HCT116 (cell line): ENCODE results near the gene CEP290. TPM values are rescaled to one million over a fixed set of nuclear protein-coding genes. Genes with fewer than 3 reads are reported as not detected.

Source experiments
- ATAC-seq: fragments of 200-7000 bp; cut with Tn5 transposase; 2 replicates; pipeline ENCODE4 v1.9.1; 2020; ENCODE audit warnings: mild to moderate bottlenecking, moderate library complexity
- BruUV-seq: library from RNA; stranded (reverse); fragments of 400-500 nt; replicated peaks from 2 replicates; lab custom pipeline; 2021; lab: Mats Ljungman, UMichigan
- CTCF ChIA-PET: fragments of 300-600 bp; sonication (Branson Sonifier 250); formaldehyde crosslinking; loops from one replicate; lab custom pipeline; 2021; ENCODE audit warnings: antibody characterized with exemption; lab: Charles Lee
- POLR2A ChIA-PET: fragments of 300-600, 350-600 bp; sonication (Branson Sonifier 250); formaldehyde crosslinking; loops from one replicate; lab custom pipeline; 2021; ENCODE audit warnings: antibody characterized with exemption; lab: Charles Lee
- RAD21 ChIA-PET, 2 experiments: fragments of 300-600 bp; sonication (Branson Sonifier 250); formaldehyde crosslinking; loops; one replicate each; lab custom pipeline; 2023; ENCODE audit warnings: low total read pairs in 2 of 2; ENCODE audit not compliant: uncharacterized antibody in 2 of 2, unreplicated experiment in 2 of 2, low non-redundant PET in 1 of 2; lab: Charles Lee
- DNase-seq: peaks from one replicate; pipeline ENCODE4 v3.0.0-alpha.2; 2010; ENCODE audit warnings: low read depth, low spot score
- H2AFZ ChIP-seq: fragments of 200-600 bp; shearing (Covaris generic), sonication (generic); 2 replicates; pipeline ENCODE4 v1.6.1; 2017; ENCODE audit warnings: low read depth, mixed run types, mixed read lengths, antibody characterized with exemption, low read length; ENCODE audit not compliant: poor library complexity, severe bottlenecking
- H3K27ac ChIP-seq: 2 replicates; pipeline ENCODE4 v1.5.1; 2012; ENCODE audit warnings: low read depth, low read length
- H3K27me3 ChIP-seq: fragments of 200-600 bp; sonication (generic); 2 replicates; pipeline ENCODE4 v1.6.1; 2016; ENCODE audit warnings: mixed run types, low read length, mixed read lengths; ENCODE audit not compliant: insufficient read depth
- H3K36me3 ChIP-seq, 2 experiments: fragments of 200-500 bp in 1 of 2; fragments of 200-600 bp in 1 of 2; sonication (Bioruptor generic) in 1 of 2; sonication (generic) in 1 of 2; 2 replicates each; pipeline versions ENCODE4 v1.5.1 to v1.6.1; 2014 to 2016; ENCODE audit warnings: low read length in 2 of 2, inconsistent platforms in 1 of 2, mixed read lengths in 1 of 2, mixed run types in 1 of 2; ENCODE audit not compliant: insufficient read depth in 2 of 2, control insufficient read depth in 1 of 2
- H3K4me1 ChIP-seq, 2 experiments: fragments of 200-600 bp in 1 of 2; sonication (generic) in 1 of 2; 2 replicates each; pipeline versions ENCODE4 v1.5.1 to v1.6.1; 2012 to 2017; ENCODE audit warnings: low read length in 2 of 2, inconsistent platforms in 1 of 2, mild to moderate bottlenecking in 1 of 2, mixed read lengths in 1 of 2, mixed run types in 1 of 2, moderate library complexity in 1 of 2; ENCODE audit not compliant: insufficient read depth in 2 of 2, control insufficient read depth in 1 of 2
- H3K4me2 ChIP-seq: fragments of 200-600 bp; sonication (generic); 2 replicates; pipeline ENCODE4 v1.6.1; 2017; ENCODE audit warnings: mixed run types, low read length, mixed read lengths
- H3K4me3 ChIP-seq, 2 experiments: fragments of 200-600 bp in 1 of 2; sonication (generic) in 1 of 2; replicated peaks in 1 of 2; 2 replicates each; pipeline ENCODE4 v1.5.1; 2011 to 2016; ENCODE audit warnings: low read length in 2 of 2, control low read depth in 1 of 2, low read depth in 1 of 2, mild to moderate bottlenecking in 1 of 2, mixed read lengths in 1 of 2, mixed run types in 1 of 2
- H3K79me2 ChIP-seq: fragments of 200-600 bp; sonication (generic); 2 replicates; pipeline ENCODE4 v1.6.1; 2017; ENCODE audit warnings: mild to moderate bottlenecking, mixed run types, low read length, moderate library complexity, mixed read lengths; ENCODE audit not compliant: insufficient read depth
- H3K9ac ChIP-seq: fragments of 200-600 bp; sonication (generic); 2 replicates; pipeline ENCODE4 v1.6.1; 2016; ENCODE audit warnings: low read length, mixed read lengths
- H3K9me2 ChIP-seq: fragments of 200-600 bp; sonication (generic), shearing (Covaris generic); 2 replicates; pipeline ENCODE4 v1.6.1; 2017; ENCODE audit warnings: mixed run types, mild to moderate bottlenecking, moderate library complexity; ENCODE audit not compliant: insufficient read depth
- H3K9me3 ChIP-seq, 2 experiments: fragments of 200-500 bp in 1 of 2; fragments of 200-600 bp in 1 of 2; sonication (Bioruptor generic) in 1 of 2; sonication (generic) in 1 of 2; 2 replicates each; pipeline ENCODE4 v1.6.1; 2014 to 2017; ENCODE audit warnings: low read length in 2 of 2, mixed read lengths in 2 of 2, inconsistent platforms in 1 of 2, low read depth in 1 of 2, mild to moderate bottlenecking in 1 of 2, mixed run types in 1 of 2, moderate library complexity in 1 of 2; ENCODE audit not compliant: control insufficient read depth in 1 of 2, insufficient read depth in 1 of 2
- H4K20me1 ChIP-seq: fragments of 200-600 bp; sonication (generic), shearing (Covaris generic); 2 replicates; pipeline ENCODE4 v1.6.1; 2017; ENCODE audit warnings: mixed run types, mild to moderate bottlenecking, moderate library complexity; ENCODE audit not compliant: insufficient read depth
- ATF3 ChIP-seq: IDR thresholded peaks from 2 replicates; pipeline ENCODE4 v1.6.1; 2012
- CTCF ChIP-seq, 3 experiments: fragments of 200-600 bp in 1 of 3; sonication (generic) in 1 of 3; IDR thresholded peaks in 2 of 3; conservative IDR thresholded peaks in 1 of 3; 2 replicates each; pipeline ENCODE4 v1.5.1; 2012 to 2017; ENCODE audit warnings: low read depth in 2 of 3, low read length in 2 of 3, antibody characterized with exemption in 1 of 3, borderline replicate concordance in 1 of 3, control low read depth in 1 of 3, mild to moderate bottlenecking in 1 of 3, mixed read lengths in 1 of 3, mixed run types in 1 of 3, moderate library complexity in 1 of 3; ENCODE audit not compliant: insufficient read depth in 1 of 3
- EGR1 ChIP-seq: IDR thresholded peaks from 2 replicates; pipeline ENCODE4 v1.6.1; 2012; ENCODE audit warnings: low read depth
- ELF1 ChIP-seq: IDR thresholded peaks from 2 replicates; pipeline ENCODE4 v1.6.1; 2012; ENCODE audit warnings: low read depth, borderline replicate concordance
- EZH2 ChIP-seq: fragments of 200-600 bp; sonication (generic); IDR thresholded peaks from 2 replicates; pipeline ENCODE4 v1.6.1; 2017; ENCODE audit warnings: antibody characterized with exemption, mixed run types
- EZH2phosphoT487 ChIP-seq: fragments of 200-600 bp; IDR thresholded peaks from 2 replicates; pipeline ENCODE4 v1.6.1; 2018; ENCODE audit warnings: antibody characterized with exemption, borderline replicate concordance
- FOSL1 ChIP-seq: IDR thresholded peaks from 2 replicates; pipeline ENCODE4 v1.6.1; 2012; ENCODE audit warnings: low read depth
- JUND ChIP-seq: IDR thresholded peaks from 2 replicates; pipeline ENCODE4 v1.6.1; 2012
- POLR2A ChIP-seq: IDR thresholded peaks from 2 replicates; pipeline ENCODE4 v1.7.0; 2011; ENCODE audit warnings: borderline replicate concordance; ENCODE audit not compliant: insufficient read depth, insufficient read length; ENCODE audit errors: extremely low read depth
- POLR2AphosphoS5 ChIP-seq: IDR thresholded peaks from 2 replicates; pipeline ENCODE4 v1.6.1; 2011; ENCODE audit warnings: mild to moderate bottlenecking, low read depth, low read length, moderate library complexity
- RAD21 ChIP-seq: IDR thresholded peaks from 2 replicates; pipeline ENCODE4 v1.6.1; 2012; ENCODE audit warnings: low read depth, mild to moderate bottlenecking
- REST ChIP-seq: IDR thresholded peaks from 2 replicates; pipeline ENCODE4 v1.6.1; 2012; ENCODE audit warnings: low read depth
- SIN3A ChIP-seq: IDR thresholded peaks from 2 replicates; pipeline ENCODE4 v1.6.1; 2012; ENCODE audit warnings: low read depth
- SP1 ChIP-seq: IDR thresholded peaks from 2 replicates; pipeline ENCODE4 v1.6.1; 2012; ENCODE audit warnings: low read depth
- SRF ChIP-seq: IDR thresholded peaks from 2 replicates; pipeline ENCODE4 v1.6.1; 2012; ENCODE audit warnings: low read depth
- TCF7L2 ChIP-seq: IDR thresholded peaks from 2 replicates; pipeline ENCODE4 v1.7.0; 2011; ENCODE audit warnings: borderline replicate concordance, inconsistent platforms; ENCODE audit not compliant: insufficient read depth, insufficient read length; ENCODE audit errors: extremely low read depth
- YY1 ChIP-seq: IDR thresholded peaks from 2 replicates; pipeline ENCODE4 v1.6.1; 2011; ENCODE audit warnings: low read length, low read depth, moderate library complexity, mild to moderate bottlenecking; ENCODE audit not compliant: insufficient replicate concordance; ENCODE audit errors: extremely low read depth
- ZBTB33 ChIP-seq: IDR thresholded peaks from 2 replicates; pipeline ENCODE4 v1.6.1; 2011; ENCODE audit warnings: mild to moderate bottlenecking, low read length, moderate library complexity; ENCODE audit not compliant: insufficient replicate concordance; ENCODE audit errors: extremely low read depth
- ZFX ChIP-seq: fragments of 450-650 bp; IDR thresholded peaks from 2 replicates; pipeline ENCODE4 v1.6.1; 2017
- ZNF274 ChIP-seq: fragments of 200-500 bp; sonication (Bioruptor generic); IDR thresholded peaks from 2 replicates; pipeline ENCODE4 v1.6.1; 2014; ENCODE audit warnings: mild to moderate bottlenecking, low read depth, low read length, inconsistent platforms
- intact Hi-C: fragments of 100-400 bp; cut with micrococcal nuclease; formaldehyde crosslinking; loops from 2 replicates; pipeline ENCODE4 v1.10.0; 2022
- total RNA-seq: library from RNA; stranded (reverse); gene quantifications from one replicate; pipeline ENCODE4 v1.2.1, GENCODE V29; 2021; ENCODE audit not compliant: unreplicated experiment

CEP290 gene
- total RNA-seq, 1 experiment from 2014 or later: 13.6 TPM

GRCh38 chr12:88188180-88188579 is 46.3 kb upstream of the CEP290 start:
- Histone ChIP-seq H4K20me1 (no peaks in the 10 kb centered on the region; the same call in 1 of the 2 replicates), H3K36me3 (no peaks in the 10 kb centered on the region; a peak in 1 of 4 replicates), H3K4me1 (peaks cover 0 to 4% of the 10 kb centered on the region in 2 experiments; a peak in 1 of 4 replicates), H3K4me2 (no peak overlapping the region), H2AFZ (no peak overlapping the region), H3K79me2 (no peaks in the 10 kb centered on the region), H3K9me3 (no peaks in the 10 kb centered on the region), H3K9me2 (no peaks in the 10 kb centered on the region), H3K9ac (no peak overlapping the region), H3K4me3 (no peak overlapping the region), H3K27me3 (no peaks in the 10 kb centered on the region)
- no peak for ATAC-seq
- RAD21 ChIA-PET: no interaction called here
- POLR2A ChIA-PET: no interaction called here
- intact Hi-C loops: no loop called here
- CTCF ChIA-PET: no interaction called here
- DNase-seq: no peak
- BruUV-seq: no TSS peak
- no peak for TF ChIP-seq ZFX
- no peak for TF ChIP-seq SP1
- no peak for TF ChIP-seq FOSL1
- TF ChIP-seq RAD21: no peak
- no peak for TF ChIP-seq EGR1
- no peak for TF ChIP-seq POLR2A
- TF ChIP-seq ZBTB33: no peak
- no peak for TF ChIP-seq CTCF (IDR thresholded peaks at IDR 0.05 in 2 of 3, conservative IDR thresholded peaks at IDR 0.05 in 1 of 3; ENCODE audit: borderline replicate concordance in 1 of 3, insufficient read depth in 1 of 3, low read depth in 2 of 3, low read length in 2 of 3)
- TF ChIP-seq ZNF274: no peak
- TF ChIP-seq EZH2phosphoT487: no peak
- no peak for TF ChIP-seq EZH2
- TF ChIP-seq YY1: no peak
- TF ChIP-seq ATF3: no peak
- no peak for TF ChIP-seq SRF
- no peak for TF ChIP-seq SIN3A
- no peak for TF ChIP-seq POLR2AphosphoS5
- TF ChIP-seq REST: no peak
- no peak for TF ChIP-seq JUND
- no peak for TF ChIP-seq TCF7L2
- TF ChIP-seq ELF1: no peak
- TF ChIP-seq, all 23 proteins: peak for 0
- no peak overlapping the region for H3K27ac ChIP-seq
